Stimulated activated CD4-positive, alpha-beta T cell treated with anti-CD3 and anti-CD28 coated beads, Interleukin-4, amount 100 ng/mL, for 1 hour (primary cell): ENCODE results near the gene SRC.

Experiments
- DNase-seq: peaks from one replicate; pipeline ENCODE4 v3.0.0-alpha.2; 2020

The SRC gene

GRCh38 chr20:37315452-37316110 lies 30.4 kb upstream of the SRC start:
- no peak for DNase-seq

GRCh38 chr20:37316116-37316774 lies 29.7 kb upstream of the SRC start:
- DNase-seq: no peak

- DNase-seq: no peak
Measured at GRCh38 chr20:37316775-37317170, 29.2 kb upstream of the SRC start.

GRCh38 chr20:37317316-37317715 lies 28.6 kb upstream of the SRC start:
- DNase-seq: no peak

- DNase-seq: no peak
Measured at GRCh38 chr20:37317994-37318640, 27.8 kb upstream of the SRC start.

- no peak for DNase-seq
Measured at GRCh38 chr20:37319151-37319671, 26.7 kb upstream of the SRC start.

GRCh38 chr20:37323985-37324384 lies 22.0 kb upstream of the SRC start:
- DNase-seq: no peak

GRCh38 chr20:37325206-37325605 lies 20.7 kb upstream of the SRC start:
- no peak for DNase-seq

GRCh38 chr20:37326666-37327065 lies 19.3 kb upstream of the SRC start:
- no peak for DNase-seq

GRCh38 chr20:37327748-37328147 lies 18.2 kb upstream of the SRC start:
- DNase-seq: no peak

- DNase-seq: no peak
Measured at GRCh38 chr20:37328149-37328945, 17.6 kb upstream of the SRC start.

GRCh38 chr20:37329481-37330165 lies 16.3 kb upstream of the SRC start:
- DNase-seq: no peak

GRCh38 chr20:37330316-37330715 lies 15.6 kb upstream of the SRC start:
- no peak for DNase-seq

GRCh38 chr20:37331060-37331857 lies 14.7 kb upstream of the SRC start:
- DNase-seq: no peak

- no peak for DNase-seq
Measured at GRCh38 chr20:37333130-37333847, 12.7 kb upstream of the SRC start.

- DNase-seq: no peak
Measured at GRCh38 chr20:37333848-37334318, 12.1 kb upstream of the SRC start.

- no peak for DNase-seq
Measured at GRCh38 chr20:37334450-37334849, 11.5 kb upstream of the SRC start.

- no peak for DNase-seq
Measured at GRCh38 chr20:37335642-37336368, 10.1 kb upstream of the SRC start.

GRCh38 chr20:37336369-37337207 lies 9.4 kb upstream of the SRC start:
- peak; percentile 43 for DNase-seq
